H9 (cell line): ENCODE measurements around the gene KRTAP6-1. TPM values are rescaled to one million over a fixed set of nuclear protein-coding genes. Genes with fewer than 3 reads are reported as not detected.

ENCODE experiments used
- DNase-seq: peaks from one replicate; pipeline ENCODE4 v3.0.0-alpha.2; 2017
- H2AFZ ChIP-seq: one replicate; pipeline ENCODE4 v1.6.1; 2013; ENCODE audit warnings: mild to moderate bottlenecking, low read length, control low read depth, moderate library complexity
- H2AK5ac ChIP-seq: 2 replicates; pipeline ENCODE4 v1.6.1; 2013; ENCODE audit warnings: low read length, control low read depth, mixed read lengths; ENCODE audit not compliant: insufficient read length
- H2BK120ac ChIP-seq: one replicate; pipeline ENCODE4 v1.6.1; 2013; ENCODE audit warnings: low read depth, mild to moderate bottlenecking, low read length, control low read depth, inconsistent platforms; ENCODE audit not compliant: poor library complexity, severe bottlenecking
- H2BK12ac ChIP-seq: 2 replicates; pipeline ENCODE4 v1.6.1; 2013; ENCODE audit warnings: low read length, control low read depth, mixed read lengths, low read depth; ENCODE audit not compliant: insufficient read length
- H2BK15ac ChIP-seq: 2 replicates; pipeline ENCODE4 v1.6.1; 2013; ENCODE audit warnings: low read depth, low read length, control low read depth
- H2BK20ac ChIP-seq: one replicate; pipeline ENCODE4 v1.6.1; 2013; ENCODE audit warnings: low read depth, mild to moderate bottlenecking, low read length, control low read depth, inconsistent platforms; ENCODE audit not compliant: poor library complexity, severe bottlenecking
- H2BK5ac ChIP-seq: 2 replicates; pipeline ENCODE4 v1.6.1; 2013; ENCODE audit warnings: low read length, control low read depth, mixed read lengths; ENCODE audit not compliant: insufficient read length
- H3K14ac ChIP-seq: 2 replicates; pipeline ENCODE4 v1.6.1; 2013; ENCODE audit warnings: low read length, control low read depth; ENCODE audit not compliant: insufficient read depth
- H3K18ac ChIP-seq: 2 replicates; pipeline ENCODE4 v1.6.1; 2013; ENCODE audit warnings: low read depth, mild to moderate bottlenecking, mixed read lengths, low read length, control low read depth; ENCODE audit not compliant: insufficient read length
- H3K23ac ChIP-seq: 2 replicates; pipeline ENCODE4 v1.6.1; 2013; ENCODE audit warnings: low read length, control low read depth, mixed read lengths, low read depth; ENCODE audit not compliant: insufficient read length
- H3K23me2 ChIP-seq: 2 replicates; pipeline ENCODE4 v1.6.1; 2013; ENCODE audit warnings: low read depth, mild to moderate bottlenecking, mixed read lengths, low read length, control low read depth; ENCODE audit not compliant: insufficient read length, poor library complexity, severe bottlenecking
- H3K27ac ChIP-seq: 2 replicates; pipeline ENCODE4 v1.5.1; 2013; ENCODE audit warnings: low read length, control low read depth, mixed read lengths, low read depth; ENCODE audit not compliant: insufficient read length
- H3K27me3 ChIP-seq: 2 replicates; pipeline ENCODE4 v1.6.1; 2013; ENCODE audit warnings: low read length, control low read depth, inconsistent platforms; ENCODE audit not compliant: insufficient read depth
- H3K4ac ChIP-seq: 2 replicates; pipeline ENCODE4 v1.6.1; 2013; ENCODE audit warnings: low read depth, mild to moderate bottlenecking, control low read depth, inconsistent platforms, low read length, moderate library complexity
- H3K4me1 ChIP-seq: 2 replicates; pipeline ENCODE4 v1.6.1; 2013; ENCODE audit warnings: low read length, control low read depth, inconsistent platforms; ENCODE audit not compliant: insufficient read depth
- H3K4me2 ChIP-seq: 2 replicates; pipeline ENCODE4 v1.6.1; 2013; ENCODE audit warnings: low read length, control low read depth, mixed read lengths; ENCODE audit not compliant: insufficient read length, insufficient read depth
- H3K56ac ChIP-seq: 2 replicates; pipeline ENCODE4 v1.6.1; 2013; ENCODE audit warnings: low read depth, mild to moderate bottlenecking, mixed read lengths, low read length, control low read depth; ENCODE audit not compliant: insufficient read length
- H3K79me1 ChIP-seq: 2 replicates; pipeline ENCODE4 v1.6.1; 2013; ENCODE audit warnings: low read depth, mild to moderate bottlenecking, moderate library complexity, low read length, control low read depth, inconsistent platforms; ENCODE audit not compliant: insufficient read depth, poor library complexity, severe bottlenecking
- H3K79me2 ChIP-seq: 2 replicates; pipeline ENCODE4 v1.6.1; 2013; ENCODE audit warnings: low read length, control low read depth, inconsistent platforms; ENCODE audit not compliant: insufficient read depth
- H3K9ac ChIP-seq: 2 replicates; pipeline ENCODE4 v1.6.1; 2013; ENCODE audit warnings: low read length, control low read depth, mixed read lengths; ENCODE audit not compliant: insufficient read length; ENCODE audit errors: extremely low read depth
- H3K9me3 ChIP-seq: one replicate; pipeline ENCODE4 v1.6.1; 2013; ENCODE audit warnings: low read depth, low read length, inconsistent platforms; ENCODE audit not compliant: control insufficient read depth
- H3T11ph ChIP-seq: one replicate; pipeline ENCODE4 v1.6.1; 2013; ENCODE audit warnings: mild to moderate bottlenecking, low read length, control low read depth, inconsistent platforms
- H4K20me1 ChIP-seq: one replicate; pipeline ENCODE4 v1.6.1; 2013; ENCODE audit not compliant: control insufficient read depth, insufficient read length, insufficient read depth
- H4K5ac ChIP-seq: 2 replicates; pipeline ENCODE4 v1.6.1; 2013; ENCODE audit warnings: low read depth, mild to moderate bottlenecking, mixed read lengths, low read length, control low read depth; ENCODE audit not compliant: insufficient read length
- H4K8ac ChIP-seq: replicated peaks from 2 replicates; pipeline ENCODE4 v1.6.1; 2013; ENCODE audit warnings: low read length, control low read depth, mixed read lengths, low read depth; ENCODE audit not compliant: insufficient read length
- H4K91ac ChIP-seq: 2 replicates; pipeline ENCODE4 v1.6.1; 2013; ENCODE audit warnings: low read depth, mild to moderate bottlenecking, moderate library complexity, mixed read lengths, low read length, control low read depth; ENCODE audit not compliant: insufficient read length
- H3K27ac Mint-ChIP-seq, 3 experiments: 2 replicates in 2 of 3; 3 replicates in 1 of 3; pipeline ENCODE4 v1.8.0; 2020 to 2021; ENCODE audit warnings: mixed read lengths in 3 of 3, mild to moderate bottlenecking in 1 of 3, moderate library complexity in 1 of 3
- H3K27me3 Mint-ChIP-seq: 2 replicates; pipeline ENCODE4 v1.8.0; 2021; ENCODE audit warnings: low read depth, mild to moderate bottlenecking, moderate library complexity, mixed read lengths
- H3K36me3 Mint-ChIP-seq, 3 experiments: 2 replicates in 2 of 3; 3 replicates in 1 of 3; pipeline ENCODE4 v1.8.0; 2020 to 2021; ENCODE audit warnings: low read depth in 3 of 3, mixed read lengths in 3 of 3; ENCODE audit not compliant: insufficient read depth in 1 of 3
- H3K4me1 Mint-ChIP-seq, 2 experiments: 2 replicates each; pipeline ENCODE4 v1.8.0; 2020; ENCODE audit warnings: mixed read lengths in 2 of 2
- H3K4me3 Mint-ChIP-seq, 2 experiments: 2 replicates in 1 of 2; 3 replicates in 1 of 2; pipeline ENCODE4 v1.8.0; 2020 to 2021; ENCODE audit warnings: mild to moderate bottlenecking in 2 of 2, mixed read lengths in 2 of 2, moderate library complexity in 1 of 2
- H3K9me3 Mint-ChIP-seq, 2 experiments: 2 replicates in 1 of 2; 3 replicates in 1 of 2; pipeline ENCODE4 v1.8.0; 2020; ENCODE audit warnings: mild to moderate bottlenecking in 2 of 2, mixed read lengths in 2 of 2, moderate library complexity in 1 of 2
- CTCF ChIP-seq: fragments of 200-600 bp; sonication (generic); conservative IDR thresholded peaks from 3 replicates; pipeline ENCODE4 v1.8.0; 2021; ENCODE audit warnings: antibody characterized with exemption, mild to moderate bottlenecking
- WGBS: extraction: QIAGEN DNeasy Blood & Tissue Kit; methylation state at CpG from one replicate; pipeline ENCODE4 v1.1.7; 2013; ENCODE audit warnings: missing lambda C conversion rate, low lambda C conversion rate, mixed read lengths; ENCODE audit not compliant: insufficient read length; ENCODE audit errors: extremely low coverage; 5-methylcytosine and 5-hydroxymethylcytosine counted together
- total RNA-seq: library from RNA; stranded (reverse); gene quantifications from 2 replicates; pipeline ENCODE4 v1.2.1, GENCODE V29; 2021

The KRTAP6-1 gene
- total RNA-seq, 1 experiment from 2014 or later, result not detected

DNA sequence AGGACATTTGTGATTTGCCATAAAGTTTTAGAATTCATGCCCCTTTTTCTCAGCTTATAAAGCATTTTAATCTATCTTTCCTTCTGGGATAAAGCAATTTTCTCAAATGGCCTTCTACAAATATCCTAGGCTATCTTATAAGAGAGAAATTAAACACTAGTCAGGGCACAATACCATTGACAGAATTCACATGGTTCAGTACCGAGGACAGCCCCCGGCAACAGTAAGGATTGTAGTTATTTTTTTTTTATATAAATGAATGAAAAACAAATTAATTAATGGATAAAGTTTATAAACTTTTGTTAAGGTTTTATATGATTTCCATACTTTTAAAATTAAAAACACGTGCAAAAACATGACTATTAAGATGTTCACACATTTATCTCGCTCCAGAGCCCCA, 14.4 kb upstream of the KRTAP6-1 start:
- Histone ChIP-seq H3K4me2 (no peak overlapping the region), H2BK15ac (no peak overlapping the region), H3K79me1 (no peaks in the 10 kb centered on the region), H3K9ac (no peak overlapping the region), H2BK12ac (no peak overlapping the region), H3K27ac (no peak overlapping the region), H4K8ac (no peak overlapping the region), H3K9me3 (no peaks in the 10 kb centered on the region), H3K4me1 (0 out of 2 replicates have a peak, but pooled peaks cover 3% of the 10 kb centered on the region), H3K79me2 (no peaks in the 10 kb centered on the region), H3K14ac (no peak overlapping the region), H4K20me1 (no peaks in the 10 kb centered on the region), H2AK5ac (no peak overlapping the region), H3K56ac (no peak overlapping the region), H3K23ac (no peak overlapping the region), H3K23me2 (no peaks in the 10 kb centered on the region), H4K91ac (no peak overlapping the region), H3K27me3 (no peaks in the 10 kb centered on the region), H3K4ac (no peak overlapping the region), H2BK120ac (no peak overlapping the region), H2BK5ac (no peak overlapping the region), H3K18ac (no peak overlapping the region), H2BK20ac (no peak overlapping the region), H4K5ac (no peak overlapping the region), H3T11ph (no peak overlapping the region), H2AFZ (no peak overlapping the region)
- no peak for DNase-seq
- WGBS, result no CpG with 5 or more reads among the region's 4 CpGs
- Mint-ChIP-seq H3K27ac (no peak overlapping the region), H3K4me1 (no peaks in the 10 kb centered on the region), H3K9me3 (peaks cover 15 to 52% of the 10 kb centered on the region in 2 experiments), H3K36me3 (peaks cover 6 to 38% (median 16%) of the 10 kb centered on the region in 3 experiments), H3K4me3 (no peak overlapping the region), H3K27me3 (peaks cover 6% of the 10 kb centered on the region)
- no peak for TF ChIP-seq CTCF
